Measurements from ENCODE around the gene RAB36. TPM values are rescaled to one million over a fixed set of nuclear protein-coding genes. Genes with fewer than 3 reads are reported as not detected.

RAB36 gene
- total RNA-seq, 1 donor from 2014 or later, result 0.08 TPM

- no peak for DNase-seq (ENCODE audit: low spot score)
- H3K4me3 Mint-ChIP-seq, result no peak overlapping the region
- no peaks in the 10 kb centered on the region for H3K9me3 Mint-ChIP-seq
- intact Hi-C loops (cut with micrococcal nuclease), result no loop called here
- no peaks in the 10 kb centered on the region for H3K27me3 Mint-ChIP-seq (ENCODE audit: insufficient read depth)
- H3K36me3 Mint-ChIP-seq (ENCODE audit: low read depth), result no peaks in the 10 kb centered on the region
- peaks cover 7% of the 10 kb centered on the region for H3K4me1 Mint-ChIP-seq (ENCODE audit: low read depth)
- H3K27ac Mint-ChIP-seq, result no peak overlapping the region
These were observed 10.6 kb downstream of the RAB36 start for GRCh38 chr22:23155831-23156230.

- Mint-ChIP-seq H3K27me3 (ENCODE audit: insufficient read depth) (no peaks in the 10 kb centered on the region), H3K4me3 (no peak overlapping the region), H3K36me3 (ENCODE audit: low read depth) (no peaks in the 10 kb centered on the region), H3K4me1 (ENCODE audit: low read depth) (peaks cover 7% of the 10 kb centered on the region), H3K27ac (no peak overlapping the region), H3K9me3 (no peaks in the 10 kb centered on the region)
- intact Hi-C loops (cut with micrococcal nuclease), result no loop called here
- no peak for DNase-seq (ENCODE audit: low spot score)
These were observed 11.0 kb downstream of the RAB36 start for GRCh38 chr22:23156286-23156685.

GRCh38 chr22:23157560-23158515 is 12.6 kb downstream of the RAB36 start:
- Mint-ChIP-seq H3K4me3 (no peak overlapping the region), H3K27ac (no peak overlapping the region), H3K27me3 (ENCODE audit: insufficient read depth) (no peaks in the 10 kb centered on the region), H3K9me3 (no peaks in the 10 kb centered on the region), H3K36me3 (ENCODE audit: low read depth) (no peaks in the 10 kb centered on the region), H3K4me1 (ENCODE audit: low read depth) (peaks cover 6% of the 10 kb centered on the region)
- intact Hi-C loops (cut with micrococcal nuclease), result no loop called here
- DNase-seq (ENCODE audit: low spot score), result no peak

GRCh38 chr22:23158516-23159290 is 13.4 kb downstream of the RAB36 start:
- no peaks in the 10 kb centered on the region for H3K27me3 Mint-ChIP-seq (ENCODE audit: insufficient read depth)
- intact Hi-C loops (cut with micrococcal nuclease), result no loop called here
- no peaks in the 10 kb centered on the region for H3K4me1 Mint-ChIP-seq (ENCODE audit: low read depth)
- no peak for DNase-seq (ENCODE audit: low spot score)
- no peak overlapping the region for H3K4me3 Mint-ChIP-seq
- H3K9me3 Mint-ChIP-seq, result no peaks in the 10 kb centered on the region
- H3K27ac Mint-ChIP-seq, result no peak overlapping the region
- no peaks in the 10 kb centered on the region for H3K36me3 Mint-ChIP-seq (ENCODE audit: low read depth)

GRCh38 chr22:23159291-23159630 is 14.0 kb downstream of the RAB36 start:
- no peak for DNase-seq (ENCODE audit: low spot score)
- Mint-ChIP-seq H3K4me3 (no peak overlapping the region), H3K36me3 (ENCODE audit: low read depth) (no peaks in the 10 kb centered on the region), H3K27me3 (ENCODE audit: insufficient read depth) (no peaks in the 10 kb centered on the region), H3K9me3 (no peaks in the 10 kb centered on the region), H3K4me1 (ENCODE audit: low read depth) (no peaks in the 10 kb centered on the region), H3K27ac (no peak overlapping the region)
- intact Hi-C loops (cut with micrococcal nuclease), result no loop called here

GRCh38 chr22:23161029-23161428 is 15.8 kb downstream of the RAB36 start:
- no peaks in the 10 kb centered on the region for H3K36me3 Mint-ChIP-seq (ENCODE audit: low read depth)
- H3K27me3 Mint-ChIP-seq (ENCODE audit: insufficient read depth), result peaks cover 7% of the 10 kb centered on the region
- intact Hi-C loops (cut with micrococcal nuclease), result no loop called here
- H3K4me1 Mint-ChIP-seq (ENCODE audit: low read depth), result no peaks in the 10 kb centered on the region
- no peak overlapping the region for H3K4me3 Mint-ChIP-seq
- no peak for DNase-seq (ENCODE audit: low spot score)
- H3K27ac Mint-ChIP-seq, result no peak overlapping the region
- H3K9me3 Mint-ChIP-seq, result no peaks in the 10 kb centered on the region

- intact Hi-C loops (cut with micrococcal nuclease), result no loop called here
These were observed 16.3 kb downstream of the RAB36 start for GRCh38 chr22:23161574-23161973.

GRCh38 chr22:23163665-23164064 is 18.4 kb downstream of the RAB36 start:
- no peak overlapping the region for H3K27ac Mint-ChIP-seq
- H3K27me3 Mint-ChIP-seq (ENCODE audit: insufficient read depth), result peaks cover 11% of the 10 kb centered on the region
- no peaks in the 10 kb centered on the region for H3K36me3 Mint-ChIP-seq (ENCODE audit: low read depth)
- H3K9me3 Mint-ChIP-seq, result no peaks in the 10 kb centered on the region
- H3K4me3 Mint-ChIP-seq, result no peak overlapping the region
- intact Hi-C loops (cut with micrococcal nuclease), result no loop called here
- H3K4me1 Mint-ChIP-seq (ENCODE audit: low read depth), result no peaks in the 10 kb centered on the region
- no peak for DNase-seq (ENCODE audit: low spot score)

More at GRCh38 chr22:23161574-23161973, 16.3 kb downstream of the RAB36 start:
- Mint-ChIP-seq H3K36me3 (ENCODE audit: low read depth) (no peaks in the 10 kb centered on the region), H3K4me3 (no peak overlapping the region), H3K27me3 (ENCODE audit: insufficient read depth) (peaks cover 10% of the 10 kb centered on the region), H3K4me1 (ENCODE audit: low read depth) (no peaks in the 10 kb centered on the region), H3K27ac (no peak overlapping the region), H3K9me3 (no peaks in the 10 kb centered on the region)
- no peak for DNase-seq (ENCODE audit: low spot score)

GRCh38 chr22:23164091-23164490 is 18.8 kb downstream of the RAB36 start:
- Mint-ChIP-seq H3K27me3 (ENCODE audit: insufficient read depth) (peaks cover 11% of the 10 kb centered on the region), H3K4me3 (no peak overlapping the region), H3K27ac (no peak overlapping the region), H3K9me3 (no peaks in the 10 kb centered on the region), H3K36me3 (ENCODE audit: low read depth) (no peaks in the 10 kb centered on the region), H3K4me1 (ENCODE audit: low read depth) (no peaks in the 10 kb centered on the region)
- no peak for DNase-seq (ENCODE audit: low spot score)
- intact Hi-C loops (cut with micrococcal nuclease), result no loop called here

- no peaks in the 10 kb centered on the region for H3K4me1 Mint-ChIP-seq (ENCODE audit: low read depth)
- no peak for DNase-seq (ENCODE audit: low spot score)
- no peaks in the 10 kb centered on the region for H3K9me3 Mint-ChIP-seq
- no peak overlapping the region for H3K4me3 Mint-ChIP-seq
- no peak overlapping the region for H3K27ac Mint-ChIP-seq
- intact Hi-C loops (cut with micrococcal nuclease), result no loop called here
- no peaks in the 10 kb centered on the region for H3K36me3 Mint-ChIP-seq (ENCODE audit: low read depth)
- peaks cover 11% of the 10 kb centered on the region for H3K27me3 Mint-ChIP-seq (ENCODE audit: insufficient read depth)
These were observed 21.0 kb downstream of the RAB36 start for GRCh38 chr22:23166042-23166831.

GRCh38 chr22:23166841-23167616 is 21.8 kb downstream of the RAB36 start:
- intact Hi-C loops (cut with micrococcal nuclease), result no loop called here
- no peak overlapping the region for H3K27ac Mint-ChIP-seq
- peaks cover 11% of the 10 kb centered on the region for H3K27me3 Mint-ChIP-seq (ENCODE audit: insufficient read depth)
- no peaks in the 10 kb centered on the region for H3K9me3 Mint-ChIP-seq
- no peaks in the 10 kb centered on the region for H3K4me1 Mint-ChIP-seq (ENCODE audit: low read depth)
- no peaks in the 10 kb centered on the region for H3K36me3 Mint-ChIP-seq (ENCODE audit: low read depth)
- no peak overlapping the region for H3K4me3 Mint-ChIP-seq
- no peak for DNase-seq (ENCODE audit: low spot score)

GRCh38 chr22:23168391-23169042 is 23.2 kb downstream of the RAB36 start:
- intact Hi-C loops (cut with micrococcal nuclease), result no loop called here
- H3K9me3 Mint-ChIP-seq, result no peaks in the 10 kb centered on the region
- no peaks in the 10 kb centered on the region for H3K36me3 Mint-ChIP-seq (ENCODE audit: low read depth)
- H3K27ac Mint-ChIP-seq, result no peak overlapping the region
- no peaks in the 10 kb centered on the region for H3K4me1 Mint-ChIP-seq (ENCODE audit: low read depth)
- no peak overlapping the region for H3K4me3 Mint-ChIP-seq
- no peak for DNase-seq (ENCODE audit: low spot score)
- H3K27me3 Mint-ChIP-seq (ENCODE audit: insufficient read depth), result peaks cover 11% of the 10 kb centered on the region

All from activated T-helper 1 cell treated with anti-CD3 and anti-CD28 coated beads, Interleukin-12 subunit alpha, Interleukin-12 subunit beta, Interleukin-2, Interleukin-4 antibody, amounts not matched to agents 30 ng/mL and 10 ng/mL and 1 ng/mL, durations not matched to agents 14 hours and 24 hours and 36 hours (primary cell).